NCI-H1105 treated with DMSO at 0.1 percent for 48 hours (cell line): ENCODE results near the gene DYNAP.

ENCODE experiments used
- DNase-seq: peaks from one replicate; lab custom pipeline; 2025; lab: John Stamatoyannopoulos, UW

The DYNAP gene, protein sequence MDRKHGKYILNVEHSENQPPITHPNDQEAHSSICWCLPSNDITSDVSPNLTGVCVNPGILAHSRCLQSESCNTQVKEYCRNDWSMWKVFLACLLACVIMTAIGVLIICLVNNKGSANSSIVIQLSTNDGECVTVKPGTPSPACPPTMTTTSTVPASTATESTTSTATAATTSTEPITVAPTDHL

DNA sequence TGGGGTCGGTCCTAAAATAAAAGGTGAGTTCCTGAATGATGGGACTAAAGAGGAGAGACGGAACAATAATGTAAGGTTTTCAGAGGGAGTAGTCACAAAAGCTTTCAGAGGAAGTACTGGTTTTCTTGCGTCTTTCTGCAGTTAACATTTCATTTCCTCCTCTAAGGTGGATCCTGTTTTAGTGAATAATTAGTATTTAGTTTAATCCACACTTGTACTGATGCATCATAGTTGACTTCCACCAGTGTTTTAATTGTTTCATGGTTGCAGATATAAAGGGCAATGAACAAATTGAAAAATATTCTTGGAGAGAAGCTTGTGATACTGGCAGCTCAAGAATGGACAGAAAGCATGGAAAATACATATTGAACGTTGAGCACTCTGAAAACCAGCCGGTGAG lies at the start of gene DYNAP:
TSS of gene DYNAP (plus strand) at position 301 of the 400 bp plus-strand sequence. CDS start at position 339, 38 bp downstream.
- DNase-seq = no peak

DNA sequence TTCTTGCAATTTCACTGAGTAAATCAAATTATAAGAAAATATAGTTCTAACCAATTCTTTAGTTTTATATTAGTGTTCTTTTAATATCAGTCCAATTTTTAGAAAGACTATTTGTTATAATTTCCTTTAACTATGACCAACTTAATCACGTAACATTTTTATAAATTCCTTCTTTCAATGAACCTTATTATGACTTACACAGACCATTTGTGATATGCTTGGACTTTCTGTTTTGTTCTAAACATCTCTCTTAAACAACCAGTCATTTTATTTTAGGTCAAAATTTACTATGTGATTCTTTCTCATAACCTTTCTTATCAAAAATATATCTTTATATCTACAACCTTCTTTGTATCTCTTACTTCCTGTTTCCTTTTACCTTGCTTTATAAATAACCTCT lies 39.5 kb upstream of the DYNAP start:
- peak; percentile 18 for DNase-seq

DNA sequence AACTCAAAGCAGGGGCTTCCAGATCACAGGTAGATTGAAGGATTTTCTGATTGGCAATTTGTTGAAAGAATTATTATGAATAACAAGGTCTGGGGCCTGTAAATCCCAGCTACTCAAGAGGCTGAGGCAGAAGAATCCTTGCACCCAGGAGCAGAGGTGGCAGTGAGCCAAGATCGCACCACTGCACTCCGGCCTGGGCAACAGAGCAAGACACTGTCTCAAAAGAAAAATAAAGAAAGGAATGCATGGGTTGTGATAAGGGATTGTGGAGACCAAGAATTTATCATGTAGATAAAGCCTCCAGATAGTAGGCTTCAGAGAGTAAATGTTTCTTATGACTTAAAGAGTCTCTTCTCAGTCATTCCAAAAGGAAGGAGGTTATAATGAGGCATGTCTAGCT lies 35.8 kb upstream of the DYNAP start:
- no peak for DNase-seq

DNA sequence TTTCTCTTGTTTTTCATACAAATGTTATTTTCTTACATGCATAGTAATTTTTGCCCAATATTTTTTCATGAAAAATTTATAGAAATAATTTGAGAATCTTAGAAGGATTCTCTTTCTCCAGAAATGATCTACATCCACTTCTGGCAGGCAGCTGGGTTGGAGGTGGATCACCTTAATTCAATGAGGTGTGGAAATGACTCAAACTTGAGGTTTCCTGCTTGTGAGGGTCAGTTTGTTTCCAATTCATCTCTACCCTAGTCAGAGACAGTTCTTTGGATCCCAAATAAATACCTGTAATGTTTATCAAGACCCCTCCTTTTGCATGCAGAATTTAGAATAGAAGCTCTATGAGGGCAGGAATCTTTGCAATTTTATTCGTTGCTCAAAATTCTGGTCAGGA lies 35.0 kb upstream of the DYNAP start:
- no peak for DNase-seq

DNA sequence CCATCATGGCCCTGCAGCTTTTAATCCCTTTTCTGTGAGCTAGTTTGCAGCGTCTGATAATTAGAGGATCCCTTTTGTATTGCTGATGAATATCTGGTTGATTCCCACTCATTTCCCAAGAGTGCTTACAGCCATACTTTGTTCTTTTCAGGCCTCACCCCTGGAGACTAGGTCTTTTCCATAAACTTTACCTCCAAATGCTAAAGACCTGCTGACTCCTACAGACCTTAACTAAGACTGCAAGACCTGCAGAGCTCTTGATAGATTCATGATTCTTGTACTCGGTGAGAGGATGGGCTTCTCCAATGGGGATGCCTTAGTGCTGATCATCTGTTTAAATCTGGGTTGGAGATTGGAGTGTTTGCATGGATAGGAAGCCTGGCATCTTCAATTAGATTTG lies 33.1 kb upstream of the DYNAP start:
- no peak for DNase-seq

DNA sequence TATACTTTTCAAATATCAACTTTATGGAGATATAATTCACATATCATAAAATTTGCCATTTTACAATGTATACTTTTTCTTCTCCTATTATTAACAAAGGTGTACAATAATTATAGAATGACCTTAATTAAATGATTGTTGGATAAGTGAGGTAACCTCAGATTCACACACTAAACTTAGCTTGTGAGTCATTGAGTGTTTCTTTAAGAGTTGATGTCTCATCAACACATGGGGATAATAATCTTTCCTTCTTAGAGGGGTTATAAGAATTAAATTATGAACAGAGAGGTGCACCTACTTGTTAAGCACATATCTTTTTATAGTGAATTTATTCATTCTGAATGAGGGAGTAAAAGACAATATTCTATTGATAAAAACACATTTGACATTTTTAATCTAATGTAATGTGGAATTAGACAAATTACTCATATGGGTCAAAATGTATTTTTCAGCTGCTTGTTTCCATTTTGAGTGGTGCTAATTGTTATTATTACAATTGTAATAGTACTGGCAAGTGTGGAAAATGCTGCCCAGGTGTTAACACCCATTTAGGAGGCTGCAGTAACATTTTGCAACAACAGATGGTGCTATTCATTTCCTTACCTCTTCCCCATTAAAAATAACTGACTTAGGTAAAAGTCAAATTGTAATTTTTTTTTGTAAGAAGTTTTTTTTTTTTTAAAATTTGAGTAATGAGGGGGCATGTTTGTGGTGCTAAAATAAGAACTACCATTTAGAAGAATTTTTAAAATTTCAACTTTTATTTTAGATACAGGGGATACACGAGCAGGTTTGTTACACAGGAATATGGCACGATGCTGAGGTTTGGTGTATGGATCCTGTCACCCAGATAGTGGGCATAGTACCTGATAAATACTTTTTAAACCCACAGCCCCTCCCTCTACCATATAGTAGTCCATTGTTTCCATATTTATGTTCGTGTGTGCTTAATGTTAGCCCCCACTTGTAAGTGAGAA lies 32.1 kb upstream of the DYNAP start:
- DNase-seq = peak; percentile 34

DNA sequence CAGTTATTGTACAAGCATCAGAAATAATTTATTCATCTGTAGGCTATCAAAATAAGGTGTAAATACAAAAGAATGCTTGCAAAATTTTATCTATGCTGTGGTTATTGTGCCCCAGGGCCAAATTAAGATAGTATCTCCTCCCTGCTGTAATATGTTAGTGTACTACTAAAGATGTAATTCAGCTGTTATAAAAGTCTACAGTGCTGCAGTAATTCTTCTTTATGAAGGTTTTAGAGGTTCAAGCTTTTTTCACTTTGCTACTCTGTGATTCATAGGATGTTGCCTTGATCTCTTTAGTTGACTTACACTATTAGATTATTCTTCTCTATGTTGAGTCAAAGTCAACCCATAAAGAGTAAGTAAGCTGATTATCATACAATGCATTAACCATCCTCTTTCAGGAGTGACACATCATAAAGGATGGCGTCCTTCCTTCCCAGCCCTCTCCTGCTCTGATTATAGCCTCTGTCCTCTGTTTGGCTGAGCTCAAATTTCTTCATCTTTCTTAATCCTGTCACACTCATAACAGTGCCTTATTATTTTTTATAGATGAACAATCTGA lies 29.3 kb upstream of the DYNAP start:
- DNase-seq = no peak

DNA sequence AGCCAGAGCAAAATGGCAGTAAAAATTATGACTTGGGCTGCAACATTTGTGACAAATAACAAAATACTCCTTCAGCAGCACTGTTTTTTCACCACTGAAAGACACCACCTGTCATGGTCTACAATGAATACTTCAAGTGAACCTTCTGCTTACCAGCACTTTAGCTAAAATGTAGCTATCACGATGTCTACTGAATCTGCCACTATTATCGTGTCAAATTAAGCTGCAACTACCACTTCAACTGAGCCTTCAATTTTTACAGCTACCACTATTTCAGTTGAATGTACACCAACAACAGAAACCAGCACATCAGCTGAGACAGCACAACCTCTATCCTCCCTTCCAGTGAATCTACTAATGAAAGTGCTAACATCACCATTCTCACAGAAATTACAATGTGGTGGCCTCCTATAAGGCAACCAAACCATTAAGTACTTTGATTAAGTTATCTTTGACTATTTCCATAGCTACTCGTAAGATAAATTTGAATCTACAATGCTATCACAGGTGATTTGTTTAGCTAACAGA lies 10.8 kb upstream of the DYNAP start:
- no peak for DNase-seq

DNA sequence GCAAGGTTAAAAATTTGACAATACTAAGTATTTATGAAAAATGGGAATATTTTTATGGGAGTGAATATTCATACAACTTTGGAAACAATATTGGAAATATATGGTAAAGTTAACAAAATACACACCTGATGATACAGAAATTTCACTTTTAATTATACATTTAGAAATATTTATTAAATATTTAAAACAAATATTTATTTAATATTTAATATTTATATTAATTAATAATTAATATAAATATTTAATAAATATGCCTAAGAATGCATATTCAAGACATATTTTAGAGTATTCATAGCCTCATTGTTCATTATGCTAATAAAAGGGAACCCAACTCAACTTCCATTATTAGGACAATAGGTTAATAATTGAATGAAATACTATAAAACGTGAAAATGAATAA lies 7.0 kb upstream of the DYNAP start:
- DNase-seq = no peak

DNA sequence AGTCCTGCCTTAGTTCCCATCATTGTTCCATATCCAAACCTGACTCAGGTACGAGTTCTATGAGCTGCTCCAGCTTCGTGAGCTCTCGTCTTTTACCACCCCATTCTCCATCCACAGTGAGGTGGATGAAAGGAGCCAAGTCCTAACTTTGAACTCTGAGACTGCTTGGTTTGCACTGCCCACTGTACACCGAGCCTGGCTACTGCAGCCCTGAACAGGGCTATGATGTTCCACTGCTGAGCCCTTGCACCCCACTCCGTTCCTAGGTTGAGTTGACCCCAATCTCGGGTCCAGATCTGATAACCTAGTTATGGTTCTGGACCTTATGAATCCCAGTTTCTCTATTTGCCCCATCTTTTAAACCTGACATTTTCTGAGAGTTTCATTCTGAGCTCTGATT lies 5.3 kb upstream of the DYNAP start:
- no peak for DNase-seq

DNA sequence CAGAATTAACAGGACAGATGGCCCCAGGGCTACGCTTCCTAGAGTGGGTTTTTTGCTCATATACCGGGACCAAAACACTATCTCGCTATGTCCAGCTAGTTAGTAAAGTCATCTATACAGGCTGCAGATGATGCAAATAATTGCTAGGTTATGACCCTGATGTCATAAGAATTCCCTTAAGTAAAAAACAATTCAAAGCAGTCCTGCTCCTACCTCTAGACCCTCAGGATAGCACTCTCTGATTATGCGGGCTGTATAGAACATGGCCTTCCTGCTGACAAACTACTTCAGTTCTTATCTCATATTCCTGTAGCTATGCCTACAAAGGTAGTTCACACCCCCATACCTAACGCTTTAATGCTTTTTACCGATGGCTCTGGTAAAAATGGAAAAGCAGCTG lies 13.2 kb downstream of the DYNAP start:
- no peak for DNase-seq

DNA sequence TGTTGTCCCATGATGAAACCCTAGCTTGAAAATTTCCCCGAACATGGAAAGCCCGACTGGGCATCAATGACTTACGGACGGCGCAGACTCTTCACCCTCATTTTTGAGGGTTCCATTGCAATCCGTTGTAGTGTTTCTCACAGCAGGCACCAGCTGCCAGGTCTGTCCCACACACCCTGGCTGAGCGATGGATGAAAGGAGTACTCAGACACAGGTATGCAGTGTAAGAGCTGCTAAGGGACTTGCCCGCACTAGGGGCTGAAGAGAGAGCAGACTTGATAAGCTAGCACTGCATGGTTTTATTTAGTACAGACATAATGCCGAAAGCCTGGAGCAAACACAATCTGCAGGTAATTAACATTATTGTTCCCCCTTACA lies 15.8 kb downstream of the DYNAP start:
- no peak for DNase-seq

DNA sequence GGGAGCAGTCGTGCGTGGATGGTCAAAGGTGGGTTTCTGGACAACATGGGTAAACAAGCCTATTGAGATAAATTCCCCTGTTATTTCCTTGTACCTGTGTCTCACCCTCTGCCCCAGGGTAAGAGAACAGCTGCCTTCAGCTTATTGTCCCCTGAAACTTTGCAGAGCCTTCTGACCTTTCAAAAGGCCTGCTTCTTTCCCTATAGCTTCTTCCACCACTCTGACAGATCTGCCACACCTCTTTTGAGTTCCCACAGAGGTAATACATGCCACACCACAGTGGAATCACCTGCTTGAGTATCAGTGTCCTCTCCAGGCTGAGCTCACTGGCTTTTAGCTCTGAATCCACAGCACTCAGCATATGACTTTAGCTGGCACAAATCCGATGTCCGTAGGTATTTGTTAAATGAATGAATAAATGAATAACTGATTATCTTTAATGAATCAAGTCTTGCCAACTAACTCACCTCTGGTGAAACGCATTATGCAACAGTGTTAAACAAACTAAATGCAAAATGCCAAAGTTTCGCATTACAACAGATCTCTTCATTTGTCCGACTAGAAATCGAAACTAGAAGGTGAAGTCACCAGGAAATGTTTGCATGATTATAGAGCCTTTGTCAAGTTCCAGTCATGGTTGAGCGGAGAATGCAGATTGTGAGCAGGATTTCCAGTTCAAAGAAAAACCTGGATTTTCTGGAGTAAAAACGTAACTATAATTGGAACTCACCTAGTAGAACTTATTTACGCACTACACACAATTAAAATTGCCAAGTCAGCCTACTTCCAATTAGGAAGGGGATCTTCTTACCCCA lies 16.4 kb downstream of the DYNAP start:
- peak; percentile 52 for DNase-seq

DNA sequence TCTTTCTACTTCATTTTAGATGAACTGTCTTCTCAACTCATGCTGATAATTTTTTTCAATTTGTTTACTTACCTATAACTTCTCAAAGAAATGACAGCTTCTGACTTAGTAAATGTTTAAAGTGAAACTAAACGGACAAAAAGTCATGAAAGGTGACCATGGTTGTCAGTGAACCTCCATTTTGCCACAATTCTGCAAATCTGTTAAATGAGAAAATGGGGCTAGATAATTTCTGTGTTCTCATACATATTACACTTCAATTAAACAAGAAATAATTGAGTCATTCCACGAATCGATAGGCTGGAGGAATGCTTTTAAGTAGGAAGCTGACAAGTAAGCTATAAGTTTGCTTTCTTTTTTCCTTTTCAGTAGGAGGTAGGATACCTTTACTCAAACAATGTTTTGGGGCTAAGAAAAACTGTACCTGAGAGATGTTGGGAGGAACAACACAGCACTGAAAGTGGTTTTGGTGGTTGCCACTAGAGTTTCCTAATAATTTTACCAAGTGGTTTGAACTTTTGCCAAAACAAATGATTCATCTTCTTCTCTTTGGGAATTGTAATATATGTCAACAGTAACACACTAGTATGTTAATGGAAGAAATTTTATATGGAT lies 17.1 kb downstream of the DYNAP start:
- DNase-seq = peak; percentile 55

DNA sequence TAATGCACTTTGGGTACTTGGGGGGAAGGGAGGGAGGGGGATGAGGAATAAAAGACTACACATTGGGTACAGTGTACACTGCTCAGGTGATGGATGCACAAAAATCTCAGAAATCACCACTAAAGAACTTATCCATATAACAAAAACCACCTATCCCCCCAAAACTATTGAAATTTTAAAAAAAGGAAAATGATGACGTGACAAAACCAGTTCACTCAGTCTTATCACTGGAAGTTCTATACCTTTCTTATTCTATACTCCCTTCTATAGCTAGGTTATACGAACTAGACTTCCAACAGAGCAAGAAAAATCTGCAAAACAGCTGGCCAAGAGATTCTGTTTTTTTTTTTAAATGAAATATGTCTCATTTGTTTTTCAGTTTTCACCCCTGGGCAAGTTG lies 20.8 kb downstream of the DYNAP start:
- DNase-seq = no peak

DNA sequence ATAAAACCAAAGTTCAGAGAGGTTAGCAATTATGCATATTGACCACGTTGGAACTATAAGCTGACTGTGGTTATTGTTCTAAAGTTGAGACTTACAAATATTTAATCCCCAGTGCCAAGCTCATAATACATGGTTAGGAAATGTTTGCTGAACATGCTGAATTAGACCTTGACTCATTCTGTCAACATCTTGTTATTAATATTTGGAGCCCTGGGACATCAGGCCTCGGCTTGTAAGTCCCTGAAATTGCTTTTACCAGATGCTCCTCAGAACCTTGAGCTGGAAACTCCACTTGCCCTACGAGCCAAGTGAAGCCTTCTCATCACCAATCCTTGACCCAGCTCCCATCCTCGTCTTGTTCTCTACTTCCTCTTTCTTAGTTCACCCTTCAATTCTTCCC lies 21.2 kb downstream of the DYNAP start:
- DNase-seq = no peak

DNA sequence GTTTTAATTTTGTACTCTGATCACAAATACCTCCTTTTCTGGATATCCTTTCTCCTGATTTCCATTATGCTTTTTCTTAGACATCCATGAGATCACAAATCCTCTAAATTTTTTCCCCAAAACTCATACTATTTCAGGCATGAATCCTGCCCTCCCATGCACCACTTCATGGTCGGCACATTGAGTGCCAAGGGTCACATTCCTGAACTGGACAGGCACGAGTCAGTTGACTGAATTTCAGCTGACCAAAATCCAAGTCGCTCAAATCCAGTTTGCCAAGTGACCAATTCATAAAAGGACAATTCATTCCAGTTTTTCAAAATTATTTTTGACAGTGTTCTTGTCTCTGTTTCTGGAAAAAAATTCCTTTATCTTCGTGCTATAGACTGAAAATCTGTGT lies 22.1 kb downstream of the DYNAP start:
- DNase-seq = no peak

DNA sequence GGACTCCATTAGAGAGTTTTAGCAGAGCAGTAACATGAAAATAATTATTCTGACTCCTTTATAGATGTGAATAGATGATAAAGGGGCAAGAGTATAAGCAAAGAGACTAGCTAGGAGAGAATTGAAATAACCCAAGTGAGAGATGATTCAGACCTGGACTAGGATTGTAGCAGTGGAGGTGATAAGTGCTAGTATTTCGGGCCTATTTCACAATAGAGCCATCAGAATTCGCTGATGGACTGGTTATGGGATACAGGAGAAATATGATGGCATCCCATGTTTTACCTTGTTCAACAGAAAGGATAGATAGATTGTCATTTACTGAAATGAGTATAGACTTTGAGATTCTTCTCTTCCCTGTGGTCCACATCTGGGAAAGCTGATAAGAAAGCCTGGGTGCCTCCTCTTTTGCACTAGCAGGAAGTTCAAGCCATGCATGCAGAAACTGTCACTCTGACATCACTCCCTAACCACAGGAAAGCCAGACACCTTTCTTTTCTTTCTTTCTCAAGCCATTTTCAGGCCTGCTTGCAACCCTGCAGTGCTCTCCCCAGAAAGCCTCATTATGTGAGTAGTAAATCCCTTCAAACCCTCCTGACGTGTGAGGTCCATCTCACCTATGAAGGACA lies 25.3 kb downstream of the DYNAP start:
- no peak for DNase-seq

DNA sequence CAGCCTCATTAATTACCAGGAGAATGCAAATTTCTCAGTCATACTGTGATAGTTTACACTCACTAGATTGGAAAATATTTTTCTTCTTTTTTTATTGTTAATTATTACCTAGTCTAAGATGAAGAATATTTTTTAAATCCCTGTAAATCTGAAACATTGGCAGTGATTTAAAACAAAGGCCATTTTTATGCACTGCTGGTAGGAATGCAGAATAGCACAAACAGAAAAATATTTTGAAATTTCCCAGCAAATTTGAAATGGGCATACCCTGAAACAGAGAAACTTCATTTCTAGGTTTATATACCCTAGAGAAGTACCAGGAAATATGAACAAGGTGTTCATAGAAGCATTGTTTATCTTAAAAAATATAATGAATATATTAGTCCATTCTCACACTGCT lies 31.0 kb downstream of the DYNAP start:
- DNase-seq = no peak

DNA sequence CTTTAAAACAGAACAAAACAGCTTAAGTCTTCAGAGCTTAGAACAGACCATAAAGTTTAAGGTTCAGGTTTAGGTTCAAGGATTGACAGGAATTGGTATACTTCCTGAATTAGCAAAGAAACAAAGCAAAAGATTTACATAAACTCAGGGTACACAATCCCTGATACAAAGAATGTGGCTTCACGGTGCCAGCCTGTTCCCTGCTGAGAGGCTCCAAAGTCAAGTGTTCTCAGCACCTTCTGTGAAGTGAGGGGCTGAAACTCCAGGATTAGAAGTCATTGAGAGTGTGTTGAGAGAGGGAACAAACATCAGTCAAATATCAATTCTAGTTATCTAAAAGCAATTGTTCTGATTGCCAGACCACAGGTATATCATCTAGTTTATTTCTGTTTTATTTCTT lies 35.7 kb downstream of the DYNAP start:
- DNase-seq = no peak

DNA sequence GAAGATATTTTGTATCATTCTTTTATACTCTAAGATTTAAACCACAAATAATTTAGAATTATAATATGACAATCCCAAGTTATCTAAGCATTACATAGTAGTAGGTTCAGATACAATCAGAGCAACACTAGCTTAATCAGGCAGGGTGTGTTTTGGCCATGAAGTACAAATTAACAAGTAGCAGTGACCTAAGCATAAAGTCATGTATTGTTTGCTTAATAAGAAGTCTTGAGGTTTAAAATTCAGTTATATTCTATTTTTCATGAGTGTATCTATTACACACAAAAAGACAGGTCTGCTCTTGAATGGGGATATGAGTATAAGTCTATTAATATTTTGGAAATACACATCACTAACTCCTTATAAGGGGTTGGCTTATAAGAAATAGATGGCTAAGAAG lies 39.9 kb downstream of the DYNAP start:
- no peak for DNase-seq
